Endothelial cell of umbilical vein (primary cell): ENCODE data around the gene VSIG4. TPM values are rescaled to one million over a fixed set of nuclear protein-coding genes. Genes with fewer than 3 reads are reported as not detected.

ENCODE experiments used
- BruUV-seq: library from RNA; stranded (reverse); fragments of 400-500 nt; replicated peaks from 2 replicates; lab custom pipeline; 2021; lab: Mats Ljungman, UMichigan
- CTCF ChIA-PET: fragments of 300-600, 350-600 bp; sonication (Branson Sonifier 250); formaldehyde crosslinking; loops from one replicate; lab custom pipeline; 2021; ENCODE audit warnings: antibody characterized with exemption, inconsistent platforms; lab: Charles Lee
- POLR2A ChIA-PET: fragments of 300-600, 350-600 bp; sonication (Branson Sonifier 250); formaldehyde crosslinking; loops from one replicate; lab custom pipeline; 2021; ENCODE audit warnings: antibody characterized with exemption, inconsistent platforms; lab: Charles Lee
- DNase-seq: peaks from one replicate; pipeline ENCODE4 v3.0.0-alpha.2; 2011; ENCODE audit warnings: low read depth, low spot score
- FAIRE-seq: peaks from 2 replicates; lab custom pipeline; 2011; peaks lifted over from hg19 to GRCh38; lab: Jason Lieb, UNC
- H2AFZ ChIP-seq: 2 replicates; pipeline ENCODE4 v1.6.0; 2012; ENCODE audit warnings: low read depth, low read length, control low read depth, inconsistent platforms
- H3K27ac ChIP-seq: 2 replicates; pipeline ENCODE4 v1.5.1; 2011; ENCODE audit warnings: low read depth, mild to moderate bottlenecking, control low read depth, low read length, moderate library complexity; ENCODE audit not compliant: insufficient read depth
- H3K27me3 ChIP-seq, 2 experiments: 2 replicates each; pipeline versions ENCODE4 v1.6.0 to v1.6.1; 2011; ENCODE audit warnings: low read length in 2 of 2, mixed read lengths in 1 of 2; ENCODE audit not compliant: control insufficient read depth in 2 of 2, insufficient read depth in 2 of 2
- H3K36me3 ChIP-seq, 2 experiments: 2 replicates in 1 of 2; 3 replicates in 1 of 2; pipeline ENCODE4 v1.5.1; 2011; ENCODE audit warnings: low read length in 2 of 2, mild to moderate bottlenecking in 1 of 2, moderate library complexity in 1 of 2; ENCODE audit not compliant: control insufficient read depth in 2 of 2, insufficient read depth in 2 of 2; ENCODE audit errors: extremely low read depth in 1 of 2
- H3K4me1 ChIP-seq: 3 replicates; pipeline ENCODE4 v1.5.1; 2011; ENCODE audit warnings: mild to moderate bottlenecking, low read length; ENCODE audit not compliant: control insufficient read depth, insufficient read depth; ENCODE audit errors: extremely low read depth
- H3K4me2 ChIP-seq: 2 replicates; pipeline ENCODE4 v1.6.1; 2011; ENCODE audit warnings: low read length, control low read depth, mixed read lengths; ENCODE audit not compliant: insufficient read depth
- H3K4me3 ChIP-seq, 3 experiments: fragments of 200-600 bp in 1 of 3; sonication (generic), shearing (Covaris generic) in 1 of 3; replicated peaks in 1 of 3; 2 replicates each; pipeline ENCODE4 v1.5.1; 2011 to 2016; ENCODE audit warnings: control low read depth in 3 of 3, low read length in 3 of 3, mild to moderate bottlenecking in 2 of 3, inconsistent platforms in 1 of 3, low read depth in 1 of 3, moderate library complexity in 1 of 3; ENCODE audit not compliant: insufficient read depth in 1 of 3
- H3K79me2 ChIP-seq: 2 replicates; pipeline ENCODE4 v1.6.0; 2012; ENCODE audit warnings: low read length, inconsistent platforms; ENCODE audit not compliant: control insufficient read depth, insufficient read depth
- H3K9ac ChIP-seq: replicated peaks from 2 replicates; pipeline ENCODE3; 2011; ENCODE audit warnings: low read length, control low read depth; ENCODE audit not compliant: insufficient read depth; ENCODE audit errors: extremely low read depth
- H3K9me1 ChIP-seq: replicated peaks from 3 replicates; pipeline ENCODE4 v1.6.0; 2011; ENCODE audit warnings: mild to moderate bottlenecking, low read length; ENCODE audit not compliant: control insufficient read depth, insufficient read depth; ENCODE audit errors: extremely low read depth
- H3K9me3 ChIP-seq: replicated peaks from 2 replicates; pipeline ENCODE4 v1.5.1; 2012; ENCODE audit warnings: low read length, inconsistent platforms; ENCODE audit not compliant: control insufficient read depth, insufficient read depth
- H4K20me1 ChIP-seq: replicated peaks from 2 replicates; pipeline ENCODE3; 2011; ENCODE audit warnings: mild to moderate bottlenecking, low read length; ENCODE audit not compliant: control insufficient read depth, insufficient read depth; ENCODE audit errors: extremely low read depth
- EZH2 ChIP-seq: IDR thresholded peaks from 2 replicates; pipeline ENCODE4 v1.6.1; 2012; ENCODE audit warnings: borderline replicate concordance, low read depth, mild to moderate bottlenecking, moderate library complexity, low read length, inconsistent platforms; ENCODE audit not compliant: severe bottlenecking
- FOS ChIP-seq: IDR thresholded peaks from 2 replicates; pipeline ENCODE4 v1.6.1; 2011; ENCODE audit warnings: mild to moderate bottlenecking, low read length, moderate library complexity, borderline replicate concordance; ENCODE audit not compliant: insufficient read depth
- GATA2 ChIP-seq: IDR thresholded peaks from 2 replicates; pipeline ENCODE4 v1.7.0; 2011; ENCODE audit warnings: low read depth, mild to moderate bottlenecking, moderate library complexity, mixed read lengths, low read length; ENCODE audit not compliant: insufficient read length, insufficient read depth
- JUN ChIP-seq: IDR thresholded peaks from 2 replicates; pipeline ENCODE4 v1.6.1; 2011; ENCODE audit warnings: borderline replicate concordance, low read depth; ENCODE audit not compliant: insufficient read length, insufficient read depth
- MYC ChIP-seq: IDR thresholded peaks from one replicate; pipeline ENCODE4 v1.6.1; 2011; ENCODE audit warnings: mild to moderate bottlenecking, low read depth, low read length
- POLR2A ChIP-seq: IDR thresholded peaks from 2 replicates; pipeline ENCODE4 v1.6.1; 2012; ENCODE audit warnings: low read depth, mild to moderate bottlenecking, control low read depth, low read length
- POLR2AphosphoS5 ChIP-seq: IDR thresholded peaks from 2 replicates; pipeline ENCODE4 v1.6.1; 2012; ENCODE audit warnings: low read depth, mild to moderate bottlenecking, control low read depth, low read length, moderate library complexity; ENCODE audit not compliant: insufficient read depth
- dilution Hi-C: fragments of 300-500 bp; cut with MboI; formaldehyde crosslinking; loops from one replicate; pipeline ENCODE4 v1.15.0; 2019; ENCODE audit warnings: low sequenced_read_pairs; ENCODE audit not compliant: extremely low pct_ligation_motif_present
- intact Hi-C: fragments of 100-400 bp; cut with micrococcal nuclease; formaldehyde crosslinking; loops from one replicate; pipeline ENCODE4 v1.10.0; 2022
- polyA plus RNA-seq, 4 experiments: library from polyadenylated mRNA; depleted of rRNA in 3 of 4; stranded (reverse) in 3 of 4; unstranded in 1 of 4; fragments of >200 nt; gene quantifications; 2 replicates each; pipeline versions ENCODE4 v1.2.1 to v1.2.3, GENCODE V29; 2011 to 2012; ENCODE audit warnings: missing spikeins in 1 of 4
- total RNA-seq: library from RNA; stranded (reverse); gene quantifications from 2 replicates; pipeline ENCODE4 v1.2.3, GENCODE V29; 2021
- TF ChIP-seq, protein P1 (sequence below): IDR thresholded peaks from 2 replicates; pipeline ENCODE4 v1.6.1; 2011; ENCODE audit not compliant: insufficient read depth, insufficient read length
- TF ChIP-seq, protein P2 (sequence below), 2 donors: IDR thresholded peaks; 1 replicate in 1 of 2; 2 replicates in 1 of 2; pipeline ENCODE4 v1.5.1; 2011; ENCODE audit warnings: low read length in 2 of 2, mild to moderate bottlenecking in 2 of 2, moderate library complexity in 2 of 2, control low read depth in 1 of 2, inconsistent platforms in 1 of 2, low read depth in 1 of 2; ENCODE audit not compliant: insufficient read depth in 1 of 2; ENCODE audit errors: extremely low read depth in 1 of 2

VSIG4 gene
- total and polyA plus RNA-seq, 2 donors (not counting 3 experiments of a cell fraction or from before 2014, with no cell fraction given) = not detected

DNA sequence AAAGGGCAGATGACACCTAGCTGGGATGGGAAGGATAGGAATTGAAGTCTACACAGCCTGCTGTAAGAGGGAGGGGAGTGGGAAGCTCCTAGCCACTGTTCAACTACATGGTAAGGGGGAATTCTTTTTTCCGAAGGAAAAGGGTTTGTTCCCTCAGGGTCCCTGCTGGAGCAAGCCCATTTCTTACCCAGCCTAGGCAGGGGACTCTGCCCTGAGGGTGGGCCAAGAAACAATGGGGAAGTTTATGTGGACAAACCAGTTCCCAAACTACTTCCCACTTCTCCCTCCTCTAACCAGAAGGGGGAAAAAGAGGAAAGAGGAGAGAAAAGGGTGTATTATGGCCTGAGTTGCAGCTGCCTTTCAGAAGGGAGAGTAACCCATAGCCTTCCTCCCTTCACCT, 13.5 kb upstream of the VSIG4 start:
- FAIRE-seq = no peak

More for the DNA sequence above, 13.5 kb upstream of the VSIG4 start:
- no peak overlapping the region for H3K4me3 ChIP-seq
- no peaks in the 10 kb centered on the region for H4K20me1 ChIP-seq
- CTCF ChIA-PET = no interaction called here
- H3K27me3 ChIP-seq = no peaks in the 10 kb centered on the region
- H3K4me2 ChIP-seq = no peak overlapping the region
- no peaks in the 10 kb centered on the region for H3K9me3 ChIP-seq
- no peak overlapping the region for H3K27ac ChIP-seq
- H2AFZ ChIP-seq = no peak overlapping the region
- H3K9ac ChIP-seq = no peak overlapping the region
- POLR2A ChIA-PET = no interaction called here
- BruUV-seq = no TSS peak
- no peak for DNase-seq
- no peak for TF ChIP-seq FOS
- TF ChIP-seq JUN = no peak
- TF ChIP-seq EZH2 = no peak
- no peak for TF ChIP-seq GATA2
- TF ChIP-seq, protein P1, sequence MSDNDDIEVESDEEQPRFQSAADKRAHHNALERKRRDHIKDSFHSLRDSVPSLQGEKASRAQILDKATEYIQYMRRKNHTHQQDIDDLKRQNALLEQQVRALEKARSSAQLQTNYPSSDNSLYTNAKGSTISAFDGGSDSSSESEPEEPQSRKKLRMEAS = no peak
- TF ChIP-seq POLR2A = no peak
- no peak for TF ChIP-seq POLR2AphosphoS5
- TF ChIP-seq, protein P2, sequence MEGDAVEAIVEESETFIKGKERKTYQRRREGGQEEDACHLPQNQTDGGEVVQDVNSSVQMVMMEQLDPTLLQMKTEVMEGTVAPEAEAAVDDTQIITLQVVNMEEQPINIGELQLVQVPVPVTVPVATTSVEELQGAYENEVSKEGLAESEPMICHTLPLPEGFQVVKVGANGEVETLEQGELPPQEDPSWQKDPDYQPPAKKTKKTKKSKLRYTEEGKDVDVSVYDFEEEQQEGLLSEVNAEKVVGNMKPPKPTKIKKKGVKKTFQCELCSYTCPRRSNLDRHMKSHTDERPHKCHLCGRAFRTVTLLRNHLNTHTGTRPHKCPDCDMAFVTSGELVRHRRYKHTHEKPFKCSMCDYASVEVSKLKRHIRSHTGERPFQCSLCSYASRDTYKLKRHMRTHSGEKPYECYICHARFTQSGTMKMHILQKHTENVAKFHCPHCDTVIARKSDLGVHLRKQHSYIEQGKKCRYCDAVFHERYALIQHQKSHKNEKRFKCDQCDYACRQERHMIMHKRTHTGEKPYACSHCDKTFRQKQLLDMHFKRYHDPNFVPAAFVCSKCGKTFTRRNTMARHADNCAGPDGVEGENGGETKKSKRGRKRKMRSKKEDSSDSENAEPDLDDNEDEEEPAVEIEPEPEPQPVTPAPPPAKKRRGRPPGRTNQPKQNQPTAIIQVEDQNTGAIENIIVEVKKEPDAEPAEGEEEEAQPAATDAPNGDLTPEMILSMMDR (IDR thresholded peaks at IDR 0.05; ENCODE audit: extremely low read depth in 1 of 2, insufficient read depth in 1 of 2, low read depth in 1 of 2, low read length in 2 of 2) = no peak
- TF ChIP-seq MYC = no peak
- H3K36me3 ChIP-seq = no peaks in the 10 kb centered on the region
- no peaks in the 10 kb centered on the region for H3K79me2 ChIP-seq
- no peaks in the 10 kb centered on the region for H3K4me1 ChIP-seq
- H3K9me1 ChIP-seq = no peaks in the 10 kb centered on the region
- intact Hi-C loops (no loop called here), dilution Hi-C loops (no loop called here)
